HG02884 (cell line): Measurements from ENCODE around the gene FKBP6.
"Not testable (repeated sequence)": the region's sequence is repeated elsewhere in the genome, so short reads cannot be mapped to it uniquely, and the experiment has no call there.

Experiments used
- ATAC-seq: cut with Tn5 transposase; IDR thresholded peaks from one replicate; pipeline ENCODE4 v1.9.1; 2021; ENCODE audit warnings: mild to moderate bottlenecking, moderate library complexity; ENCODE audit not compliant: unreplicated experiment

Gene FKBP6

GRCh38 chr7:73354196-73354595 is 26.2 kb downstream of the FKBP6 start:
- no peak for ATAC-seq

- no peak for ATAC-seq
Observed at GRCh38 chr7:73354821-73355220, 26.9 kb downstream of the FKBP6 start.

- ATAC-seq: no peak
Observed at GRCh38 chr7:73356159-73356558, 28.2 kb downstream of the FKBP6 start.

GRCh38 chr7:73358590-73359275 is 30.8 kb downstream of the FKBP6 start:
- ATAC-seq: no peak

GRCh38 chr7:73359306-73359705 is 31.3 kb downstream of the FKBP6 start:
- no peak for ATAC-seq

- ATAC-seq: no peak
Observed at GRCh38 chr7:73359746-73360375, 31.9 kb downstream of the FKBP6 start.

- ATAC-seq: not testable (repeated sequence)
Observed at GRCh38 chr7:73360590-73360989, 32.6 kb downstream of the FKBP6 start.

- no peak for ATAC-seq
Observed at GRCh38 chr7:73363225-73364005, 35.5 kb downstream of the FKBP6 start.

GRCh38 chr7:73364006-73364728 is 36.2 kb downstream of the FKBP6 start:
- no peak for ATAC-seq

- ATAC-seq: no peak
Observed at GRCh38 chr7:73366127-73366526, 38.2 kb downstream of the FKBP6 start.

- no peak for ATAC-seq
Observed at GRCh38 chr7:73366990-73367389, 39.0 kb downstream of the FKBP6 start.

- no peak for ATAC-seq
Observed at GRCh38 chr7:73369009-73369408, 41.0 kb downstream of the FKBP6 start.

- ATAC-seq: no peak
Observed at GRCh38 chr7:73369622-73370021, 41.7 kb downstream of the FKBP6 start.

GRCh38 chr7:73373741-73374140 is 45.8 kb downstream of the FKBP6 start:
- no peak for ATAC-seq

GRCh38 chr7:73376262-73376661 is 48.3 kb downstream of the FKBP6 start:
- not testable (repeated sequence) for ATAC-seq

GRCh38 chr7:73376671-73377412 is 48.9 kb downstream of the FKBP6 start:
- ATAC-seq: no peak

- not testable (repeated sequence) for ATAC-seq
Observed at GRCh38 chr7:73377413-73378200, 49.6 kb downstream of the FKBP6 start.

- no peak for ATAC-seq
Observed at GRCh38 chr7:73382934-73383503, 55.1 kb downstream of the FKBP6 start.

- ATAC-seq: no peak
Observed at GRCh38 chr7:73387221-73387828, 59.4 kb downstream of the FKBP6 start.
